GM12878 (cell line): ENCODE results near the gene VKORC1. TPM values are rescaled to one million over a fixed set of nuclear protein-coding genes. Genes with fewer than 3 reads are reported as not detected.

Source experiments
- ATAC-seq: fragments of 200-7000 bp; cut with Tn5 transposase; 3 replicates; pipeline ENCODE4 v1.9.1; 2020; ENCODE audit warnings: mild to moderate bottlenecking, moderate library complexity
- BruUV-seq: library from RNA; stranded (reverse); fragments of 400-500 nt; replicated peaks from 2 replicates; lab custom pipeline; 2021; lab: Mats Ljungman, UMichigan
- CTCF ChIA-PET: fragments of 300-600 bp; sonication (Branson Sonifier 250); formaldehyde crosslinking; extraction: SDS; loops from one replicate; lab custom pipeline; 2021; ENCODE audit warnings: inconsistent platforms; lab: Yijun Ruan, JAX
- POLR2A ChIA-PET: fragments of 350-600 bp; formaldehyde crosslinking; extraction: SDS; loops from one replicate; lab custom pipeline; 2021; ENCODE audit warnings: inconsistent platforms; lab: Charles Lee
- RAD21 ChIA-PET: fragments of 300-600 bp; sonication (Branson Sonifier 250); formaldehyde crosslinking; loops from one replicate; lab custom pipeline; 2023; ENCODE audit warnings: antibody characterized with exemption; ENCODE audit not compliant: unreplicated experiment; lab: Charles Lee
- SMC1A ChIA-PET: fragments of 300-600 bp; sonication (Branson Sonifier 250); formaldehyde crosslinking; loops from one replicate; lab custom pipeline; 2023; ENCODE audit not compliant: unreplicated experiment, uncharacterized antibody; lab: Charles Lee
- DNase-seq: peaks from one replicate; pipeline ENCODE4 v3.0.0-alpha.2; 2011; ENCODE audit warnings: low read depth, low spot score
- FAIRE-seq: peaks from 3 replicates; lab custom pipeline; 2011; peaks lifted over from hg19 to GRCh38; lab: Jason Lieb, UNC
- H2AFZ ChIP-seq: 2 replicates; pipeline ENCODE4 v1.6.0; 2011; ENCODE audit warnings: low read depth, low read length, control low read depth; ENCODE audit not compliant: control insufficient read depth
- H3K27ac ChIP-seq: 2 replicates; pipeline ENCODE4 v1.5.1; 2011; ENCODE audit warnings: control low read depth; ENCODE audit not compliant: control insufficient read depth, insufficient read depth
- H3K27me3 ChIP-seq, 2 experiments: replicated peaks in 1 of 2; 2 replicates each; pipeline versions ENCODE4 v1.6.0 to v1.6.1; 2011; ENCODE audit warnings: low read length in 1 of 2; ENCODE audit not compliant: control insufficient read depth in 2 of 2, insufficient read depth in 2 of 2
- H3K36me3 ChIP-seq, 2 experiments: 2 replicates each; pipeline ENCODE4 v1.5.1; 2011; ENCODE audit warnings: low read length in 1 of 2; ENCODE audit not compliant: control insufficient read depth in 2 of 2, insufficient read depth in 2 of 2
- H3K4me1 ChIP-seq: 2 replicates; pipeline ENCODE4 v1.6.1; 2011; ENCODE audit warnings: mild to moderate bottlenecking, low read length, moderate library complexity, mixed read lengths; ENCODE audit not compliant: control insufficient read depth, insufficient read depth
- H3K4me2 ChIP-seq: 2 replicates; pipeline ENCODE4 v1.6.0; 2011; ENCODE audit warnings: control low read depth; ENCODE audit not compliant: control insufficient read depth, insufficient read depth
- H3K4me3 ChIP-seq: fragments of 200-600 bp; sonication (generic); 2 replicates; pipeline ENCODE4 v1.5.1; 2016
- H3K79me2 ChIP-seq: 2 replicates; pipeline ENCODE4 v1.6.0; 2011; ENCODE audit warnings: low read length; ENCODE audit not compliant: control insufficient read depth, insufficient read depth
- H3K9ac ChIP-seq: 2 replicates; pipeline ENCODE4 v1.8.0; 2011; ENCODE audit warnings: low read length, control low read depth, mixed read lengths; ENCODE audit not compliant: control insufficient read depth, insufficient read depth
- H3K9me3 ChIP-seq: replicated peaks from 3 replicates; pipeline ENCODE4 v1.5.1; 2011; ENCODE audit warnings: mild to moderate bottlenecking, low read length; ENCODE audit not compliant: control insufficient read depth, insufficient read depth
- H4K20me1 ChIP-seq: 2 replicates; pipeline ENCODE4 v1.6.0; 2011; ENCODE audit not compliant: control insufficient read depth, insufficient read depth
- EGR1 ChIP-seq, 2 experiments: IDR thresholded peaks; 1 replicate in 1 of 2; 2 replicates in 1 of 2; pipeline ENCODE4 v1.6.1; 2011 to 2012; ENCODE audit warnings: low read depth in 2 of 2, low read length in 2 of 2, borderline replicate concordance in 1 of 2, mild to moderate bottlenecking in 1 of 2, moderate library complexity in 1 of 2
- EP300 ChIP-seq, 2 experiments: fragments of 150-350 bp in 1 of 2; IDR thresholded peaks; 2 replicates each; pipeline ENCODE4 v1.6.1; 2011 to 2012; ENCODE audit warnings: low read depth in 2 of 2, low read length in 2 of 2, borderline replicate concordance in 1 of 2, improper control_type of control experiment in 1 of 2, inconsistent platforms in 1 of 2; ENCODE audit not compliant: control insufficient read depth in 1 of 2
- ESRRA ChIP-seq: IDR thresholded peaks from 2 replicates; pipeline ENCODE4 v1.6.1; 2012; ENCODE audit warnings: mild to moderate bottlenecking, low read length, improper control_type of control experiment
- GABPA ChIP-seq: IDR thresholded peaks from 2 replicates; pipeline ENCODE4 v1.6.1; 2014; ENCODE audit warnings: antibody characterized with exemption, low read depth, mild to moderate bottlenecking, inconsistent platforms
- LARP7 ChIP-seq: fragments of 450-650 bp; IDR thresholded peaks from 2 replicates; pipeline ENCODE4 v1.6.1; 2017; ENCODE audit warnings: mild to moderate bottlenecking
- MTA3 ChIP-seq: IDR thresholded peaks from 2 replicates; pipeline ENCODE4 v1.6.1; 2012; ENCODE audit warnings: low read length, inconsistent platforms, borderline replicate concordance
- MYB ChIP-seq: fragments of 150-350 bp; IDR thresholded peaks from 2 replicates; pipeline ENCODE4 v1.6.1; 2014; ENCODE audit warnings: mild to moderate bottlenecking, low read depth, low read length, borderline replicate concordance
- MYC ChIP-seq: IDR thresholded peaks from 2 replicates; pipeline ENCODE4 v1.6.1; 2011; ENCODE audit warnings: mild to moderate bottlenecking, low read length, moderate library complexity, inconsistent platforms; ENCODE audit not compliant: insufficient read depth, insufficient replicate concordance, insufficient read length, severe bottlenecking
- NBN ChIP-seq: fragments of 450-650 bp; IDR thresholded peaks from 2 replicates; pipeline ENCODE4 v1.6.1; 2016
- RFX5 ChIP-seq: IDR thresholded peaks from 2 replicates; pipeline ENCODE4 v1.6.1; 2011; ENCODE audit warnings: low read depth, low read length, improper control_type of control experiment
- WGBS: methylation state at CpG from one replicate; pipeline ENCODE4 v1.1.6; 2016; ENCODE audit warnings: low lambda C conversion rate; ENCODE audit not compliant: insufficient replicate concordance, insufficient coverage; ENCODE audit errors: missing lambda C conversion rate; 5-methylcytosine and 5-hydroxymethylcytosine counted together
- in situ Hi-C: fragments of 300-500 bp; cut with MboI; formaldehyde crosslinking; loops from 9 replicates; pipeline ENCODE4 v1.14.3; 2018; ENCODE audit warnings: mixed read lengths
- intact Hi-C: fragments of 100-400 bp; cut with micrococcal nuclease; formaldehyde crosslinking; loops from one replicate; pipeline ENCODE4 v1.14.2; 2022; ENCODE audit not compliant: unreplicated experiment
- polyA plus RNA-seq, 11 experiments: library from polyadenylated mRNA; depleted of rRNA in 4 of 11; unstranded in 6 of 11; stranded (reverse) in 5 of 11; fragments of >200 nt; fragmentation: Nextera tagmentation in 4 of 11; fragmentation: Illumina TruSeq in 1 of 11; extraction: Ambion mirVana in 4 of 11; extraction: Trizol in 1 of 11; gene quantifications; 1 replicate in 1 of 11; 2 replicates in 10 of 11; pipeline versions ENCODE4 v1.2.1 to v1.2.3, GENCODE V29; 2011 to 2016; ENCODE audit warnings: inconsistent platforms in 2 of 11, missing spikeins in 2 of 11, low read depth in 1 of 11
- total RNA-seq, 4 experiments: library from RNA; depleted of rRNA in 3 of 4; stranded (reverse); fragments of >200 nt in 3 of 4; fragmentation: Illumina TruSeq in 1 of 4; extraction: Trizol in 1 of 4; gene quantifications; 2 replicates each; pipeline versions ENCODE4 v1.2.1 to v1.2.3, GENCODE V29; 2013 to 2021
- TF ChIP-seq, protein P1 (sequence below): fragments of 450-650 bp; IDR thresholded peaks from 2 replicates; pipeline ENCODE4 v1.6.1; 2017; ENCODE audit warnings: mild to moderate bottlenecking
- TF ChIP-seq, protein P2 (sequence below): fragments of 450-650 bp; IDR thresholded peaks from 2 replicates; pipeline ENCODE4 v1.6.1; 2017; ENCODE audit warnings: low read depth, mild to moderate bottlenecking, moderate library complexity
- TF ChIP-seq, protein P3 (sequence below): fragments of 450-650 bp; formaldehyde crosslinking; IDR thresholded peaks from 2 replicates; pipeline ENCODE4 v1.4.0; 2020; ENCODE audit warnings: mild to moderate bottlenecking, moderate library complexity

The VKORC1 gene
- total and polyA plus RNA-seq, 10 of the 15 experiments (the other 5 are each of a cell fraction or from before 2014, with no cell fraction given): 19.8 to 140 (median 57.7) TPM

DNA sequence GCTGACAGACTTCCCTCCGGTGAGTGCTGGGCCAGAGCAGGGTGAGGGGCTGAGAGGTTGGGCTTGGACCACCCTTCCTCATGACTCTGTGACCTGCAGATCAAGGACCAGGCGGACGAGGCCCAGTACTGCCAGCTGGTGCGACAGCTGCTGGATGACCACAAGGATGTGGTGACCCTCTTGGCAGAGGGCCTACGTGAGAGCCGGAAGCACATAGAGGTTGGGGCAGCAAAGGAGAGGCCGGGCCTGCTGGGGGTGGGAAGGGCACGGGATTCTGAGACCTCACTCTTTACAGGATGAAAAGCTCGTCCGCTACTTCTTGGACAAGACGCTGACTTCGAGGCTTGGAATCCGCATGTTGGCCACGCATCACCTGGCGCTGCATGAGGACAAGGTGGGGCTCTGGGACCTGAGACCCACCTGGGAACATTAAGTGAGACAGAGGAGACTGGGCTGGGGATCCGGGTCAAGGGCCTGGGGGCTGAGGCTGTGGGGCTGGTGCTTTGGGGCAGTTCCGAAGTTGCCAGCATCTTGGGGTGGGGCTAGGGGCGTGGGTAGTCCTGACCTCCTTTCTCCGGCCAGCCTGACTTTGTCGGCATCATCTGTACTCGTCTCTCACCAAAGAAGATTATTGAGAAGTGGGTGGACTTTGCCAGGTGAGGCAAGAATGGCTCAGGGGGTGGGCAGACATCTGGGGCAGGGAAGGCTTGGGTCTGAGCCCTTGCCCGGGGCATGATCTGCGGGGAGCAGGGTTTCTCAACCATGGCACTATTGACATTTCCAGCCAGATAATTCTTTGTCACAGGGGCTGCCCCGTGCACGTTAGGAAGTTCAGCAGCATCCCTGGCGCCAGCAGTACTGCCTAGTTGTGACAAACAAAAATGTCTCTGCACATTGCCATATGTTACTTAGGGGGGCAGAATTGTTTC lies 15.8 kb upstream of the VKORC1 start:
- RAD21 ChIA-PET: no interaction called here
- BruUV-seq: no TSS peak
- intact Hi-C loops: loop anchor here (10.0 kb wide), 1 partner anchor 764 kb away; the partner anchor contains the start of gene ZNF267
- Histone ChIP-seq H3K4me1 (peaks cover 22% of the 10 kb centered on the region), H3K79me2 (peaks cover 13% of the 10 kb centered on the region), H3K27ac (no peak overlapping the region), H3K4me3 (no peak overlapping the region), H3K36me3 (peaks cover 0 to 4% of the 10 kb centered on the region in 2 experiments; a peak in 3 of 4 replicates), H3K9me3 (no peaks in the 10 kb centered on the region), H2AFZ (no peak overlapping the region), H3K4me2 (no peak overlapping the region), H4K20me1 (no peaks in the 10 kb centered on the region), H3K27me3 (no peaks in the 10 kb centered on the region), H3K9ac (no peak overlapping the region)
- FAIRE-seq: no peak
- in situ Hi-C loops: loop anchor here (10.0 kb wide), 1 partner anchor 764 kb away; the partner anchor contains the start of gene ZNF267
- CTCF ChIA-PET: interaction anchor here (1.6 kb wide), 1 partner anchor 168 kb away, joined by 3 read pairs; no protein-coding TSS in a partner anchor
- DNase-seq: no peak
- no peak for ATAC-seq
- SMC1A ChIA-PET: no interaction called here
- 81% methylated on average over 26 of the region's 26 CpGs for WGBS
- POLR2A ChIA-PET: no interaction called here
- TF ChIP-seq ESRRA: no peak
- TF ChIP-seq MYB: no peak
- TF ChIP-seq MYC: no peak
- TF ChIP-seq NBN: no peak
- TF ChIP-seq, protein P1, sequence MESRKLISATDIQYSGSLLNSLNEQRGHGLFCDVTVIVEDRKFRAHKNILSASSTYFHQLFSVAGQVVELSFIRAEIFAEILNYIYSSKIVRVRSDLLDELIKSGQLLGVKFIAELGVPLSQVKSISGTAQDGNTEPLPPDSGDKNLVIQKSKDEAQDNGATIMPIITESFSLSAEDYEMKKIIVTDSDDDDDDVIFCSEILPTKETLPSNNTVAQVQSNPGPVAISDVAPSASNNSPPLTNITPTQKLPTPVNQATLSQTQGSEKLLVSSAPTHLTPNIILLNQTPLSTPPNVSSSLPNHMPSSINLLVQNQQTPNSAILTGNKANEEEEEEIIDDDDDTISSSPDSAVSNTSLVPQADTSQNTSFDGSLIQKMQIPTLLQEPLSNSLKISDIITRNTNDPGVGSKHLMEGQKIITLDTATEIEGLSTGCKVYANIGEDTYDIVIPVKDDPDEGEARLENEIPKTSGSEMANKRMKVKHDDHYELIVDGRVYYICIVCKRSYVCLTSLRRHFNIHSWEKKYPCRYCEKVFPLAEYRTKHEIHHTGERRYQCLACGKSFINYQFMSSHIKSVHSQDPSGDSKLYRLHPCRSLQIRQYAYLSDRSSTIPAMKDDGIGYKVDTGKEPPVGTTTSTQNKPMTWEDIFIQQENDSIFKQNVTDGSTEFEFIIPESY: no peak
- no peak for TF ChIP-seq EP300 (IDR thresholded peaks at IDR 0.05; ENCODE audit: borderline replicate concordance in 1 of 2, control insufficient read depth in 1 of 2, low read depth in 2 of 2, low read length in 2 of 2)
- TF ChIP-seq GABPA: no peak
- TF ChIP-seq MTA3: no peak
- no peak for TF ChIP-seq LARP7
- no peak for TF ChIP-seq RFX5
- TF ChIP-seq, protein P2, sequence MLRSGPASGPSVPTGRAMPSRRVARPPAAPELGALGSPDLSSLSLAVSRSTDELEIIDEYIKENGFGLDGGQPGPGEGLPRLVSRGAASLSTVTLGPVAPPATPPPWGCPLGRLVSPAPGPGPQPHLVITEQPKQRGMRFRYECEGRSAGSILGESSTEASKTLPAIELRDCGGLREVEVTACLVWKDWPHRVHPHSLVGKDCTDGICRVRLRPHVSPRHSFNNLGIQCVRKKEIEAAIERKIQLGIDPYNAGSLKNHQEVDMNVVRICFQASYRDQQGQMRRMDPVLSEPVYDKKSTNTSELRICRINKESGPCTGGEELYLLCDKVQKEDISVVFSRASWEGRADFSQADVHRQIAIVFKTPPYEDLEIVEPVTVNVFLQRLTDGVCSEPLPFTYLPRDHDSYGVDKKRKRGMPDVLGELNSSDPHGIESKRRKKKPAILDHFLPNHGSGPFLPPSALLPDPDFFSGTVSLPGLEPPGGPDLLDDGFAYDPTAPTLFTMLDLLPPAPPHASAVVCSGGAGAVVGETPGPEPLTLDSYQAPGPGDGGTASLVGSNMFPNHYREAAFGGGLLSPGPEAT: no peak
- no peak for TF ChIP-seq EGR1 (IDR thresholded peaks at IDR 0.05; ENCODE audit: borderline replicate concordance in 1 of 2, low read depth in 2 of 2, low read length in 2 of 2)
- TF ChIP-seq, protein P3, sequence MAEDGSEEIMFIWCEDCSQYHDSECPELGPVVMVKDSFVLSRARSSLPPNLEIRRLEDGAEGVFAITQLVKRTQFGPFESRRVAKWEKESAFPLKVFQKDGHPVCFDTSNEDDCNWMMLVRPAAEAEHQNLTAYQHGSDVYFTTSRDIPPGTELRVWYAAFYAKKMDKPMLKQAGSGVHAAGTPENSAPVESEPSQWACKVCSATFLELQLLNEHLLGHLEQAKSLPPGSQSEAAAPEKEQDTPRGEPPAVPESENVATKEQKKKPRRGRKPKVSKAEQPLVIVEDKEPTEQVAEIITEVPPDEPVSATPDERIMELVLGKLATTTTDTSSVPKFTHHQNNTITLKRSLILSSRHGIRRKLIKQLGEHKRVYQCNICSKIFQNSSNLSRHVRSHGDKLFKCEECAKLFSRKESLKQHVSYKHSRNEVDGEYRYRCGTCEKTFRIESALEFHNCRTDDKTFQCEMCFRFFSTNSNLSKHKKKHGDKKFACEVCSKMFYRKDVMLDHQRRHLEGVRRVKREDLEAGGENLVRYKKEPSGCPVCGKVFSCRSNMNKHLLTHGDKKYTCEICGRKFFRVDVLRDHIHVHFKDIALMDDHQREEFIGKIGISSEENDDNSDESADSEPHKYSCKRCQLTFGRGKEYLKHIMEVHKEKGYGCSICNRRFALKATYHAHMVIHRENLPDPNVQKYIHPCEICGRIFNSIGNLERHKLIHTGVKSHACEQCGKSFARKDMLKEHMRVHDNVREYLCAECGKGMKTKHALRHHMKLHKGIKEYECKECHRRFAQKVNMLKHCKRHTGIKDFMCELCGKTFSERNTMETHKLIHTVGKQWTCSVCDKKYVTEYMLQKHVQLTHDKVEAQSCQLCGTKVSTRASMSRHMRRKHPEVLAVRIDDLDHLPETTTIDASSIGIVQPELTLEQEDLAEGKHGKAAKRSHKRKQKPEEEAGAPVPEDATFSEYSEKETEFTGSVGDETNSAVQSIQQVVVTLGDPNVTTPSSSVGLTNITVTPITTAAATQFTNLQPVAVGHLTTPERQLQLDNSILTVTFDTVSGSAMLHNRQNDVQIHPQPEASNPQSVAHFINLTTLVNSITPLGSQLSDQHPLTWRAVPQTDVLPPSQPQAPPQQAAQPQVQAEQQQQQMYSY (CRISPR knock-in tag): no peak
